ENCODE results near the gene MYO9A.

- no peak for TF ChIP-seq YY1 (IDR thresholded peaks at IDR 0.05; ENCODE audit: insufficient read depth, insufficient read length)
- no peak for TF ChIP-seq SUZ12 (IDR thresholded peaks at IDR 0.05; ENCODE audit: extremely low read depth, insufficient read depth, insufficient read length)
These were observed 147.5 kb downstream of the MYO9A start for GRCh38 chr15:71970435-71970834.

All from NT2/D1 (cell line).